ENCODE measurements around the gene PTPRN2.

GRCh38 chr7:157951300-157952049 is 636.1 kb downstream of the PTPRN2 start:
- TF ChIP-seq POLR2A (IDR thresholded peaks at IDR 0.05; ENCODE audit: low read depth, low read length) (no peak), CTCF (IDR thresholded peaks at IDR 0.05; ENCODE audit: extremely low read depth in 1 of 2, insufficient read depth in 1 of 2, low read depth in 1 of 2, low read length in 2 of 2) (no peak), JUN (IDR thresholded peaks at IDR 0.05; ENCODE audit: borderline replicate concordance, insufficient read depth, insufficient read length, low read depth) (no peak)

All from endothelial cell of umbilical vein (primary cell).